Right lobe of liver (tissue), 6 donors: ENCODE measurements around the gene CRTAC1. TPM values are rescaled to one million over a fixed set of nuclear protein-coding genes. Genes with fewer than 3 reads are reported as not detected.

Source experiments
- ATAC-seq, 4 donors: fragments of 200-7000 bp; cut with Tn5 transposase; one replicate each; pipeline ENCODE4 v1.9.1; 2020; ENCODE audit warnings: mild to moderate bottlenecking in 4 of 4, moderate library complexity in 4 of 4
- DNase-seq, 3 donors: peaks; one replicate each; pipeline ENCODE4 v3.0.0-alpha.2; 2020
- H3K27ac ChIP-seq, 3 donors: fragments of 200-600 bp; one replicate each; pipeline ENCODE4 v1.8.0; 2022
- H3K27me3 ChIP-seq, 2 donors: fragments of 200-600 bp; one replicate each; pipeline ENCODE4 v1.8.0; 2022
- H3K36me3 ChIP-seq, 4 donors: fragments of 200-600 bp; sonication (generic) in 1 of 4; one replicate each; pipeline versions ENCODE4 v1.5.1 to v1.8.0; 2017 to 2022; ENCODE audit warnings: control low read depth in 1 of 4
- H3K4me1 ChIP-seq, 4 donors: fragments of 200-600 bp; sonication (generic) in 1 of 4; one replicate each; pipeline versions ENCODE4 v1.5.1 to v1.8.0; 2017 to 2022; ENCODE audit warnings: control low read depth in 1 of 4
- H3K4me3 ChIP-seq, 3 donors: fragments of 200-600 bp; one replicate each; pipeline ENCODE4 v1.8.0; 2022
- H3K9me3 ChIP-seq, 4 donors: fragments of 200-600 bp; sonication (generic) in 1 of 4; one replicate each; pipeline versions ENCODE4 v1.5.1 to v1.8.0; 2017 to 2022; ENCODE audit warnings: control low read depth in 1 of 4
- CTCF ChIP-seq, 4 donors: fragments of 200-600 bp in 3 of 4; fragments of 450-650 bp in 1 of 4; IDR thresholded peaks; one replicate each; pipeline versions ENCODE4 v1.5.1 to v1.8.0; 2016 to 2022; ENCODE audit warnings: antibody characterized with exemption in 4 of 4, mild to moderate bottlenecking in 2 of 4
- POLR2A ChIP-seq: fragments of 450-650 bp; IDR thresholded peaks from one replicate; pipeline ENCODE4 v1.6.1; 2017; ENCODE audit warnings: antibody characterized with exemption, mild to moderate bottlenecking
- WGBS: methylation state at CpG from one replicate; pipeline ENCODE4 v1.1.6; 2018; ENCODE audit warnings: low coverage, low lambda C conversion rate; ENCODE audit not compliant: insufficient coverage; ENCODE audit errors: missing lambda C conversion rate; 5-methylcytosine and 5-hydroxymethylcytosine counted together
- intact Hi-C, 2 donors: fragments of 100-400 bp; cut with DNase I; formaldehyde crosslinking; loops; one replicate each; pipeline versions ENCODE4 v1.11.2 to v1.14.1; 2022
- total RNA-seq, 6 experiments: library from RNA; depleted of rRNA in 2 of 6; stranded (reverse); fragments of >200 nt in 2 of 6; fragmentation: NEBNext Ultra II Directional in 3 of 6; extraction: Animal tissue kit (Norgen Biotek cat#: 25700) in 3 of 6; gene quantifications; one replicate each; pipeline versions ENCODE4 v1.1.0 to v1.2.4, GENCODE V29; 2016 to 2023
- donor health status: DM: no; HTN: yes; CAD: no.
- donor health status: DM: no; HTN: no; CAD: no.
- donor health status: DM: no; HTN: no; CAD: no.
- donor health status: DM: no; HTN: yes; CAD: no.
- donor health status: DM: no; HTN: yes; CAD: no.

CRTAC1 gene
- total RNA-seq, 6 experiments from 2014 or later: 0.20 TPM; not detected in 5

- Histone ChIP-seq H3K4me3 (no peak overlapping the region), H3K27ac (no peak overlapping the region), H3K36me3 (no peaks in the 10 kb centered on the region), H3K4me1 (no peaks in the 10 kb centered on the region), H3K9me3 (no peaks in the 10 kb centered on the region), H3K27me3 (no peaks in the 10 kb centered on the region)
- intact Hi-C loops: no loop called here
- ATAC-seq: no peak
- TF ChIP-seq POLR2A (no peak), CTCF (IDR thresholded peaks at IDR 0.05) (no peak)
- WGBS: 76% methylated on average over 3 of the region's 3 CpGs
- no peak for DNase-seq
Observed at GRCh38 chr10:97838091-97838490, 192.3 kb downstream of the CRTAC1 start.

GRCh38 chr10:97836446-97836845, 194.0 kb downstream of the CRTAC1 start:
- DNase-seq (no peak), ATAC-seq (no peak)
- no peaks in the 10 kb centered on the region for H3K27me3 ChIP-seq
- no peak overlapping the region for H3K27ac ChIP-seq
- no peaks in the 10 kb centered on the region for H3K4me1 ChIP-seq
- TF ChIP-seq CTCF (IDR thresholded peaks at IDR 0.05) (no peak), POLR2A (no peak)
- WGBS: 44% methylated on average over 2 of the region's 2 CpGs
- intact Hi-C loops: no loop called here
- H3K36me3 ChIP-seq: no peaks in the 10 kb centered on the region
- H3K4me3 ChIP-seq: no peak overlapping the region
- no peaks in the 10 kb centered on the region for H3K9me3 ChIP-seq

- intact Hi-C loops: no loop called here
Observed at GRCh38 chr10:97831259-97831658, 199.2 kb downstream of the CRTAC1 start.

GRCh38 chr10:97830064-97830463, 200.4 kb downstream of the CRTAC1 start:
- Histone ChIP-seq H3K27me3 (no peaks in the 10 kb centered on the region), H3K4me1 (no peaks in the 10 kb centered on the region), H3K36me3 (no peaks in the 10 kb centered on the region), H3K27ac (no peak overlapping the region), H3K4me3 (no peak overlapping the region), H3K9me3 (no peaks in the 10 kb centered on the region)
- intact Hi-C loops: no loop called here
- DNase-seq (no peak), ATAC-seq (no peak)
- TF ChIP-seq POLR2A: no peak
- TF ChIP-seq CTCF (IDR thresholded peaks at IDR 0.05): no peak
- 8% methylated on average over 3 of the region's 3 CpGs for WGBS

More at GRCh38 chr10:97831259-97831658, 199.2 kb downstream of the CRTAC1 start:
- WGBS: 64% methylated on average over 2 of the region's 2 CpGs
- no peak overlapping the region for H3K27ac ChIP-seq
- no peaks in the 10 kb centered on the region for H3K36me3 ChIP-seq
- no peaks in the 10 kb centered on the region for H3K27me3 ChIP-seq
- H3K4me3 ChIP-seq: no peak overlapping the region
- H3K4me1 ChIP-seq: no peaks in the 10 kb centered on the region
- ATAC-seq (no peak), DNase-seq (no peak)
- no peaks in the 10 kb centered on the region for H3K9me3 ChIP-seq
- TF ChIP-seq POLR2A (no peak), CTCF (IDR thresholded peaks at IDR 0.05) (no peak)

GRCh38 chr10:97828721-97829120, 201.7 kb downstream of the CRTAC1 start:
- Histone ChIP-seq H3K4me3 (no peak overlapping the region), H3K27ac (no peak overlapping the region), H3K4me1 (no peaks in the 10 kb centered on the region), H3K27me3 (no peaks in the 10 kb centered on the region), H3K9me3 (no peaks in the 10 kb centered on the region), H3K36me3 (no peaks in the 10 kb centered on the region)
- ATAC-seq (peak in 1 of 4 donors; percentile 20), DNase-seq (no peak)
- TF ChIP-seq CTCF (IDR thresholded peaks at IDR 0.05) (no peak), POLR2A (no peak)
- 0% methylated on average over 1 of the region's 2 CpGs for WGBS
- intact Hi-C loops: no loop called here
